22Rv1 (cell line): Measurements from ENCODE around the gene SAMSN1.

Source experiments
- H3K27ac ChIP-seq: fragments of 450-650 bp; 2 replicates; pipeline ENCODE4 v1.5.1; 2017
- CTCF ChIP-seq: fragments of 450-650 bp; IDR thresholded peaks from 2 replicates; pipeline ENCODE4 v1.5.1; 2017; ENCODE audit warnings: mild to moderate bottlenecking
- ZFX ChIP-seq: fragments of 450-650 bp; IDR thresholded peaks from 2 replicates; pipeline ENCODE4 v1.6.1; 2017; ENCODE audit warnings: antibody characterized with exemption, borderline replicate concordance

Gene SAMSN1

GRCh38 chr21:14482165-14482564 is 64.0 kb downstream of the SAMSN1 start:
- no peak overlapping the region for H3K27ac ChIP-seq
- TF ChIP-seq CTCF = no peak
- no peak for TF ChIP-seq ZFX

GRCh38 chr21:14480411-14481031 is 65.6 kb downstream of the SAMSN1 start:
- no peak for TF ChIP-seq ZFX
- TF ChIP-seq CTCF = no peak
- H3K27ac ChIP-seq = no peak overlapping the region

DNA sequence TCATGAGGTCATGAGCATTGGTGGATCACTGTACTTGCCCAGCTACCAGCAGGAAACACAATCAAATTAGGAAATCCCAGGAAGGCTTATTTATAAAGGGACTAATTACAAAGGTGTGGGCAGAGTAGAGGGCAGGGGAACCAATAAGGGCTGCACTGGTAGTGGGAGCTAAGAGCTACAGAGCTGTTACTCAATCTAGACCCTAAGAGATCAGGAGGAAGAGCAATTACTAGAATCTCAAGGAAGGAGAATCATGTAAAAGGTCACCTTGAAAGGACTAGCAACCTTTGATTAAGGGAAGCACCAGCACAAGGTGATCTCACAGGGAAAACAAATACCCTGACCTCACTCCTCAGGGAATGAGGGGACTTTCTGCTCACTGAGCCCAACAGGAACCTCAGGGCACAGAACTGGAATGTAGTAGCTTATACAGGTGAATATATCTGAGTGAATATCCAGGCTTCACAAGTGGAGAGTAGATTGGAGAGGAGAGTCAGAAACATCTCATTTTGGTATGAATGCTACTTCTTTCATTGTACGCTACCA is 66.8 kb downstream of the SAMSN1 start:
- TF ChIP-seq ZFX = no peak
- no peak for TF ChIP-seq CTCF
- H3K27ac ChIP-seq = no peak overlapping the region

- no peak for TF ChIP-seq CTCF
- no peak for TF ChIP-seq ZFX
- H3K27ac ChIP-seq = no peak overlapping the region
Measured at GRCh38 chr21:14477841-14478240, 68.3 kb downstream of the SAMSN1 start.

GRCh38 chr21:14477133-14477532 is 69.0 kb downstream of the SAMSN1 start:
- no peak for TF ChIP-seq ZFX
- TF ChIP-seq CTCF = no peak
- H3K27ac ChIP-seq = no peak overlapping the region

- no peak for TF ChIP-seq CTCF
- TF ChIP-seq ZFX = no peak
- no peak overlapping the region for H3K27ac ChIP-seq
Measured at GRCh38 chr21:14474995-14475394, 71.1 kb downstream of the SAMSN1 start.

GRCh38 chr21:14469641-14470040 is 76.5 kb downstream of the SAMSN1 start:
- TF ChIP-seq CTCF (no peak), ZFX (no peak)
- H3K27ac ChIP-seq = no peak overlapping the region
